ENCODE results near the gene A3GALT2. TPM values are rescaled to one million over a fixed set of nuclear protein-coding genes. Genes with fewer than 3 reads are reported as not detected.

The A3GALT2 gene
- total RNA-seq, 2 experiments from 2014 or later = not detected

DNA sequence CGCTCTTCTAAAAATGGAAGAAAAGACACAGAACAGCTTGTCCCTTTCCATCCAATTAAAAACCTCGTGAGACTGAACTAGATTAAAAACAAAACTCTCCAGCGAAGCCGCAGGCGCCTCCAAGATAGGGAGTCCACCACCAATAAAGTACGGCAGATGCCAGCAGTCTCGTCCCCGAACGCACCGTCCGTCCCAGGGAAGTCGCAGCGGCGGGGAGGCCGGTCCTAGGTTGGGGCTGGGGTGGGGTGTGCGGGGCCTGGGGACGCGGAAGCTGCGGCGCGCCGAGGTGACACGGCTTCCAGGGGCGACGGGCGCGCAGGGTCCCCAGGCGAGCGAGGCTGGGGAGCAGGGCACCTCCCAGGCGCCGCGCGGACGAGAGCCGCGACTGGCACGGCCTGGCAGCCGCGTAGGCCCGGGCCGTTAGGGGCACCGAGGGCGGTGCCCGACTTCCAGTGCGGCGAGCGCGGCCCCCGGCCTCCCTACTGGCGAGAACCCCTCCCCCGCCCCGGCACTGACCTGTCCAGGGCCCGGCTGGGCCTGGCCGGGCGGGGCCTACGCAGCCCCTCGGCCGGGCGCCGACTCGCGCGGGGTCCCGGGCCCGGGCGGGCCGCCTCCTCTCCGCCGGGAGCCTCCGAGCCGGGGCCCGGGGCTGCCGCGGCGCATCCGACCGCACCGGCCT lies 28.3 kb upstream of the A3GALT2 start:
- H3K4me1 ChIP-seq (ENCODE audit: insufficient read depth, low read length, poor library complexity, severe bottlenecking) = peaks cover 35% of the 10 kb centered on the region
- intact Hi-C loops (cut with micrococcal nuclease; ENCODE audit: unreplicated experiment) = no loop called here
- peak overlapping the region; percentile 76 for H3K4me3 ChIP-seq (ENCODE audit: low read depth, low read length, poor library complexity, severe bottlenecking)
- TF ChIP-seq EZH2phosphoT487 (IDR thresholded peaks at IDR 0.05; ENCODE audit: borderline replicate concordance, low read depth, low read length) = no peak
- peak overlapping the region; percentile 74 for H3K4me2 ChIP-seq (ENCODE audit: low read length)
- DNase-seq (ENCODE audit: low spot score) = peak; percentile 61
- no peaks in the 10 kb centered on the region for H3K9me3 ChIP-seq (ENCODE audit: low read length)
- no peaks in the 10 kb centered on the region for H3K9me2 ChIP-seq (ENCODE audit: insufficient read depth, low read length)
- 0 out of 2 replicates have a peak overlapping the region, but pooled peaks have one; percentile 1 for H2AFZ ChIP-seq (ENCODE audit: low read length)
- peaks cover 14% of the 10 kb centered on the region; the same call in 1 of the 2 replicates for H3K79me2 ChIP-seq (ENCODE audit: insufficient read depth, low read depth, low read length)
- BruUV-seq (replicated peaks) = no TSS peak
- POLR2A ChIA-PET = interaction anchor here (0.7 to 1.1 kb wide), 2 partner anchors 35 to 47 kb away, joined by 4 read pairs; no protein-coding TSS in a partner anchor
- peak overlapping the region; percentile 10 for H3K27ac ChIP-seq (ENCODE audit: low read depth, low read length, poor library complexity, severe bottlenecking)
- CTCF ChIA-PET (ENCODE audit: unreplicated experiment) = no interaction called here
- 0 out of 2 replicates have a peak, but pooled peaks cover 8% of the 10 kb centered on the region for H3K36me3 ChIP-seq (ENCODE audit: insufficient read depth, low read length)
- peaks cover 17% of the 10 kb centered on the region; the same call in 1 of the 2 replicates for H4K20me1 ChIP-seq (ENCODE audit: insufficient read depth, low read length)

DNA sequence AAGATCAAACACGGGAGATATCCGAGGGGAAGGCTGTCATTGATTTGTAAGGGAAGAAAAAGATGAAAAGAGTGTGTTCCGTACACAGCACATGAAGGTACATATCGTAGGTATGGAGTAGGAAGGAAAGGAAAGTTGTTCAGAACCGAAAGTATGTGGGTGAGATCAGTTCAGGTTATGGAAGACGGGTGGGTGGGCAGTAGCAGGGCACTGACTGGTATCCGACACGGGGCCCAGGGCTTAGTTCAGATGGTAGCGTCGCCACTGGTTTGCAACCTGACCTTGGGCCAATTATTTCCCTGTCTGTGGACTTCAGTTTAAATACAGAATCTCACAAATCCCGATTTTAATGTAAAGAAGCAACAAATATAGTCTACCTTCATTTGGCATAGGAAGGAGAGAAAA lies 27.8 kb upstream of the A3GALT2 start:
- DNase-seq (ENCODE audit: low spot score) = no peak
- Histone ChIP-seq H3K4me3 (ENCODE audit: low read depth, low read length, poor library complexity, severe bottlenecking) (peak overlapping the region; percentile 76), H4K20me1 (ENCODE audit: insufficient read depth, low read length) (peaks cover 17% of the 10 kb centered on the region; the same call in 1 of the 2 replicates), H3K4me2 (ENCODE audit: low read length) (peak overlapping the region; percentile 74), H3K36me3 (ENCODE audit: insufficient read depth, low read length) (peaks cover 10% of the 10 kb centered on the region; the same call in 1 of the 2 replicates), H3K9me3 (ENCODE audit: low read length) (no peaks in the 10 kb centered on the region), H2AFZ (ENCODE audit: low read length) (0 out of 2 replicates have a peak overlapping the region, but pooled peaks have one; percentile 1), H3K27ac (ENCODE audit: low read depth, low read length, poor library complexity, severe bottlenecking) (no peak overlapping the region), H3K79me2 (ENCODE audit: insufficient read depth, low read depth, low read length) (peaks cover 14% of the 10 kb centered on the region; the same call in 1 of the 2 replicates), H3K4me1 (ENCODE audit: insufficient read depth, low read length, poor library complexity, severe bottlenecking) (peaks cover 35% of the 10 kb centered on the region), H3K9me2 (ENCODE audit: insufficient read depth, low read length) (no peaks in the 10 kb centered on the region)
- CTCF ChIA-PET (ENCODE audit: unreplicated experiment) = no interaction called here
- BruUV-seq (replicated peaks) = no TSS peak
- POLR2A ChIA-PET = no interaction called here
- no peak for TF ChIP-seq CTCF (conservative IDR thresholded peaks at IDR 0.05; ENCODE audit: low read length)
- no peak for TF ChIP-seq EZH2phosphoT487 (IDR thresholded peaks at IDR 0.05; ENCODE audit: borderline replicate concordance, low read depth, low read length)
- intact Hi-C loops (cut with micrococcal nuclease; ENCODE audit: unreplicated experiment) = no loop called here

DNA sequence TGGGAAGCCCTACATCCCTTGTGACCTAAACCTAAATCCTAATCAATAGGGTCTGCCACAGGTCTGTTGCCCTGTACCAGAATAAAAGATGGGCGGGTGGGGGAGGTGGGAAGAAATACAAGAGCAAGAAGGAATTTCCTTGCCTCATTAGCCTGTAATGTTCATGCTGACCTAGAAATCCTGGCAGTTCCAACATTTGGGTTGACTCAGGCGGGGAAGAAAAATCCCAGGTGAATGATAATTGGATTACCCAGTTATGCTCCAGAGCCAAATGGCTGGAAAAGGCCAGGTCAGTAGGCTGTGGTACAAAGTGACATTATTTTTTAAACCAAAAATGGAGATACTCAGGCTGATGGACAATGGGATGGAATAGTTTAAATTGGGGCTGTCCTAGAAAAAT lies 27.3 kb upstream of the A3GALT2 start:
- Histone ChIP-seq H3K27ac (ENCODE audit: low read depth, low read length, poor library complexity, severe bottlenecking) (no peak overlapping the region), H3K79me2 (ENCODE audit: insufficient read depth, low read depth, low read length) (peaks cover 14% of the 10 kb centered on the region; the same call in 1 of the 2 replicates), H3K4me1 (ENCODE audit: insufficient read depth, low read length, poor library complexity, severe bottlenecking) (peaks cover 35% of the 10 kb centered on the region), H2AFZ (ENCODE audit: low read length) (no peak overlapping the region), H3K9me3 (ENCODE audit: low read length) (no peaks in the 10 kb centered on the region), H3K4me3 (ENCODE audit: low read depth, low read length, poor library complexity, severe bottlenecking) (peak overlapping the region; percentile 76), H3K36me3 (ENCODE audit: insufficient read depth, low read length) (peaks cover 14% of the 10 kb centered on the region; the same call in 1 of the 2 replicates), H3K4me2 (ENCODE audit: low read length) (peak overlapping the region; percentile 74), H3K9me2 (ENCODE audit: insufficient read depth, low read length) (no peaks in the 10 kb centered on the region), H4K20me1 (ENCODE audit: insufficient read depth, low read length) (peaks cover 17% of the 10 kb centered on the region; the same call in 1 of the 2 replicates)
- no peak for DNase-seq (ENCODE audit: low spot score)
- POLR2A ChIA-PET = no interaction called here
- BruUV-seq (replicated peaks) = no TSS peak
- CTCF ChIA-PET (ENCODE audit: unreplicated experiment) = no interaction called here
- TF ChIP-seq CTCF (conservative IDR thresholded peaks at IDR 0.05; ENCODE audit: low read length) (no peak), EZH2phosphoT487 (IDR thresholded peaks at IDR 0.05; ENCODE audit: borderline replicate concordance, low read depth, low read length) (no peak)
- intact Hi-C loops (cut with micrococcal nuclease; ENCODE audit: unreplicated experiment) = no loop called here
